Measurements from ENCODE around the gene EEF1AKMT4. TPM values are rescaled to one million over a fixed set of nuclear protein-coding genes. Genes with fewer than 3 reads are reported as not detected.
"Not testable (repeated sequence)": the region's sequence is repeated elsewhere in the genome, so short reads cannot be mapped to it uniquely, and the experiment has no call there.

EEF1AKMT4 gene
- total RNA-seq, 1 donor from 2014 or later: 3.6 TPM

DNA sequence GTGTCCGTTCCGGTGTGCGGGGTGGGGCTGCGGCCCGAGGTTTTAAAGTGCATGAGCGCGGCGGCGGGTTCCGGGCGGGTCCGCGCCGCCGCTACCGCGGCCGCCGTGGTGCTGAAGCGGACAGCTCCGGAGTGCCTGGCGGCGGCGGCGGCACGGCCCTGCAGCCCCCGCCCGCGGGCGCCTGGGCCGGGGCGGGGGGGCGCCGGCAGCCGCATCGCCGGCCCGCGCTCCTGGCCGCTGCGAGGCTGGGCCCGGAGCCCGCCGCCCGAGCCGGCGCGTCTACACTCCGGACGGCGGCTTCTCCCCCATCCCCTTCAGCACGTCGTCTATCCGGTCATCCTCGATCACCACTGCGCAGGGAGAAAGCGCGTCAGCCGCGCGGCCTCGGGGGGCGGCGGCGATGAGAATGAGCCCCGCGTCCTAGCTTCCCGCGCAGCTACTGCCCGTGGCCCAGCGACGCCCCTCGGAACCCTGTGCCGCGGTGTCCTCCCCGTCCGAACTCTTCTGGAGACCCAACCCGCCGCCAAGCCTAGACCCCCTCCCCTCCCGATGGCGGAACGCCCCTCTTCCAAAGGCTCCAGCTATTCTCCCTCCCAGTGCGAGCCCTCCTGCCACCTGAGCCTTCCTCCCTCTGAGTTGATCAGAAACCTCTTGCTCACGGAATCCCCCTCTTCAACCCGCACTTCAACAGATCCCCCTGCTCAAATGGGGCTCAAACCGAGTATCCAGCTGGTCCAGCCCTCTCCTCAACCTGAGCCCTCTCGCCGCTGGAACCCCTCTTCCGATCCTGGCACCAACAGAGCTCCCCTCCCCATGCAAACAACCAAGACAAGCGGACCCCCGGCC, 10.6 kb downstream of the EEF1AKMT4 start:
- DNase-seq (ENCODE audit: low read depth in 2 of 2): peak; percentile 42 to 56

GRCh38 chr3:184260724-184261269, 11.3 kb downstream of the EEF1AKMT4 start:
- DNase-seq (ENCODE audit: low read depth in 2 of 2): no peak

GRCh38 chr3:184261270-184261853, 11.9 kb downstream of the EEF1AKMT4 start, which contains the start of gene CAMK2N2:
Gene CAMK2N2, minus strand, starts transcription at chr3:184261553. Its CDS starts 268 bp downstream, at chr3:184261285.
- peak; percentile 38 to 52 for DNase-seq (ENCODE audit: low read depth in 2 of 2)

- DNase-seq (ENCODE audit: low read depth in 2 of 2): peak in 1 of 2 donors; percentile 36
Observed at GRCh38 chr3:184261854-184262763, 12.6 kb downstream of the EEF1AKMT4 start.

DNA sequence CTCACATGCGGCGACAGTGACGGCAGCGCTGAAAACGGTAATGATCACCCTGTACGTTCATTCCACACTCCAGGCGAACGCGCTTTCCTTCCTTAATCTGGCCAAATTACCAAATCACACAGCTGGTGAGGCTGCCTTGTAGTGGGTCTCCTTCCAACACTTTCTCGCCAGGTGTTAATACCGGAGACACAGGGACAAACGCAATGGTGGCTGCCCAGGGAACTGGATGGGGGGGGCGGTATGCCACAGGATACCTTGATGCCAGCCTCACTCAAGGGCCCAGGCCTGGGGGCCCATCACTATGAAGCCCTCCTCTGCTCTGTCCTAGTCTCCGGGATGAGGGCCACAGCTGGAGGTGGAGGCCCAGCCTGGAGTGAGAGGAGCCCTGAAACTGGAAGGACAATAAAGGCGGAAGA, 13.3 kb downstream of the EEF1AKMT4 start:
- DNase-seq (ENCODE audit: low read depth in 2 of 2): no peak

- not testable (repeated sequence) for DNase-seq (ENCODE audit: low read depth in 2 of 2)
Observed at GRCh38 chr3:184267249-184267648, 17.8 kb downstream of the EEF1AKMT4 start.

DNA sequence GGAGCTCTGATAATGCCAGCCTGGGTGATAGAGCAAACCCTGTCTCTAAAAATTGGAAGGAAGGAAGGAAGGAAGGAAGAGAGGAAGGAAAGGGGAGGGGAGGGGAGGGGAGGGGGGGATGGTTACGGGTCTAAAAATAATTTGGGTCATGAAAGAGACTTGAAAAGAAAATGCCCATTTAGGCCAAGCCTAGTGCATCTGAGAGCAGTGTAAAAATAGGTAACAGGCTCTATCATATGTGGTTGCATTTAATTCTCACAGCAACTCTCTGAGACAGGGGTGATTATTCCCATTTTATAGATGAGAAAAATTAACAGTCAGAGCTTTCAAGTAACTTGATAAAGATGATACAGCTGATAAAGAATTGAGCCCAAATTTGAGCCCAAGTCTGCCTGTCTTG, 22.8 kb downstream of the EEF1AKMT4 start:
- no peak for DNase-seq (ENCODE audit: low read depth in 2 of 2)

DNA sequence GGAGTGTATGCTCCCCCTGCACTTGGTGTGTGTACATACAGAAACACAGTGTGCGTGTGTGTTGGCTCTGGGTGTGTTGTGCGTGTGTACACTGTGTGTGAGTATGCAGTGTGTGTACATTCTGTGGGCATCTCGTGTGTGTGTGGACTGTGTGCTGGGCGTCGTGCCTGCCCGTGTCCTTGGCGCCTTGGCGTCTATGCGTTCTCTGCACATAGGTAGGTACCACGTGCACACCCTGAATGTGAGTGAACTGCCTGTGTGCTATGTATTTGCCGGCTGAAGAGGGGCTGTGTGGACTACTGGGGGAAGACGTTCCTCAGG, 25.9 kb downstream of the EEF1AKMT4 start:
- no peak for DNase-seq (ENCODE audit: low read depth in 2 of 2)

- peak in 1 of 2 donors; percentile 26 for DNase-seq (ENCODE audit: low read depth in 2 of 2)
Observed at GRCh38 chr3:184275961-184276910, 26.8 kb downstream of the EEF1AKMT4 start, which contains the start of gene ECE2. Gene ECE2, plus strand, starts transcription at chr3:184276022. Its CDS starts 132 bp downstream, at chr3:184276154.

GRCh38 chr3:184277366-184277765, 27.9 kb downstream of the EEF1AKMT4 start:
- no peak for DNase-seq (ENCODE audit: low read depth in 2 of 2)

GRCh38 chr3:184282941-184283340, 33.5 kb downstream of the EEF1AKMT4 start:
- no peak for DNase-seq (ENCODE audit: low read depth in 2 of 2)

DNA sequence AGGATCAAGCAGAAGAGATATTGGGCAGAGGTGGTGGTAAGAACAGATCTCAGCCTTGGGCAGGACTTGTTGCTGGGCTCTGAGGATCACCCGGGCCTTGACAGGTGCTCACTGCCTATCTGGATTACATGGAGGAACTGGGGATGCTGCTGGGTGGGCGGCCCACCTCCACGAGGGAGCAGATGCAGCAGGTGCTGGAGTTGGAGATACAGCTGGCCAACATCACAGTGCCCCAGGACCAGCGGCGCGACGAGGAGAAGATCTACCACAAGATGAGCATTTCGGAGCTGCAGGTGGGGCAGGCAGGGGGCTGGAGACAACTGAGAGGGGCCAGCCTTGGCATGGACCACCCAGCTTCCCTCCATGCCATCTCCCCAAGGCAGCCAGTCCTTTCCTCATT, 34.2 kb downstream of the EEF1AKMT4 start:
- no peak for DNase-seq (ENCODE audit: low read depth in 2 of 2)

DNA sequence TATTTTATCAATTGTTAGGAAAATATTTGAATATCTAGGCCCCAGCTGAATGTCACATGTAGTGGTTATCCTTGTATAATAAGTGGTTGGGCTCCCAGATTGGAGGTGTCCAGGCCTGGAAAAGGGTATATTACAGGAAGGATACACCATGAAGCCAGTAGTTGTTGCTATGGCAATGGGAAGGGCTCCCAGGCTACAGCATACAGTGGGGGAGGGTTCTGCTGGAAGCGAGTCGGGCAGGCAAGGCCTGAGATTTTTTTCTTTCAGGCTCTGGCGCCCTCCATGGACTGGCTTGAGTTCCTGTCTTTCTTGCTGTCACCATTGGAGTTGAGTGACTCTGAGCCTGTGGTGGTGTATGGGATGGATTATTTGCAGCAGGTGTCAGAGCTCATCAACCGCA, 35.2 kb downstream of the EEF1AKMT4 start:
- DNase-seq (ENCODE audit: low read depth in 2 of 2): peak; percentile 89 to 99

GRCh38 chr3:184289426-184289938, 40.0 kb downstream of the EEF1AKMT4 start:
- DNase-seq (ENCODE audit: low read depth in 2 of 2): peak; percentile 57 to 67

DNA sequence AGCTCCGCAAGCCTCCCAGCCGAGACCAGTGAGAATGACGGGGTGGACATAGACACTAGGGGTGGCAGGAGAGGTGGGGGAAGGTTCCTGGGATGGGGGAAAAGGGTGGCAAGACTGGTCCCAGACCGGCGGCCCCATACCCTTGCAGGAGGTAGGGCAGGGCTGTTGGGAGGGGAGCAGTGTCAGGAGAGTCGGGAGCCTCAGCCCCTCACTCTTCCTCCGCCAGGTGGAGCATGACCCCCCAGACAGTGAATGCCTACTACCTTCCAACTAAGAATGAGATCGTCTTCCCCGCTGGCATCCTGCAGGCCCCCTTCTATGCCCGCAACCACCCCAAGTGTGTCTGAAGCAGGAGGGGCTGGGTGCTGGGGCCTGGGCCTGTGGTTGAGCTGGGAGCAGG, 40.9 kb downstream of the EEF1AKMT4 start:
- DNase-seq (ENCODE audit: low read depth in 2 of 2): no peak

DNA sequence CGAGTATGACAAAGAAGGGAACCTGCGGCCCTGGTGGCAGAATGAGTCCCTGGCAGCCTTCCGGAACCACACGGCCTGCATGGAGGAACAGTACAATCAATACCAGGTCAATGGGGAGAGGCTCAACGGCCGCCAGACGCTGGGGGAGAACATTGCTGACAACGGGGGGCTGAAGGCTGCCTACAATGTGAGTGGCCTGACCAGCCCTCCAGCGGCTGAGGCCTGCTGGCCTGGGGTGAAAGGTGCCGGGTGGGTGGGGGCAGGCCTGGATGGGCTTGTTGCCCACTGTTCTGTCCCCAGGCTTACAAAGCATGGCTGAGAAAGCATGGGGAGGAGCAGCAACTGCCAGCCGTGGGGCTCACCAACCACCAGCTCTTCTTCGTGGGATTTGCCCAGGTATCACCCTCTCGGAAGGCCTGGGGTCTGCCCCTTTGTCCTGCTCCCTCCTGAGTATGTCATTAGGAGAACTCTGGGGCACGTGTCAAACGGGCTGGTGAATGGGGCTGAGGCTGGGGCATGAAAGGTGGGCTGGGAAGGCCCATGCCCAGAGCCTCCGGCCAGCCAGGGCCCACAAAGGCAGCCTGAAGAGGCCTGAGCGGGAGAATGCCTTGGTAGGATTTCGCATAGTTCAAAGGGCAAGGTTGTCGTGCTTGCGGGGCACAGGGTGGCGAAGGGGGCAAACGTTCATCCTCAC, 41.7 kb downstream of the EEF1AKMT4 start:
- no peak for DNase-seq (ENCODE audit: low read depth in 2 of 2)

- DNase-seq (ENCODE audit: low read depth in 2 of 2): no peak
Observed at GRCh38 chr3:184291738-184292445, 42.4 kb downstream of the EEF1AKMT4 start.

DNA sequence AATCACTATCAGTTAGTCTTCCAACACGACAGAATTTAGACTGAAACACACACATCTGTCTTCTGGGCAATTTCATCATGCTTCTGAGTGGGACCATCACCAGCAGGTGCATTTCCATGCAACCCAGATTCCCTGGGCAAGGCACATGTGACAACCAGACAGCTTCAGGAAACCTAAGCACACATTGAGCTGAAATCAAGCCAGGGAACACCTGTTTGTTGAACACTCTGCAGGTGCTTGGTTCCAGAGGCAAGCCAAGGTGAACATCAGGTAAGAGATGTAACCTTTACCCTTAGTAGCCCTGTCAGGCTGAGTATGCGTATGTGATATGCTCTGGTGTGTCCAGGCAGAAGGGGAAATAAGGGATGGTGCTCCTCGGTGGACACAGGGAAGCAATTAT, 46.3 kb downstream of the EEF1AKMT4 start:
- DNase-seq (ENCODE audit: low read depth in 2 of 2): no peak

DNA sequence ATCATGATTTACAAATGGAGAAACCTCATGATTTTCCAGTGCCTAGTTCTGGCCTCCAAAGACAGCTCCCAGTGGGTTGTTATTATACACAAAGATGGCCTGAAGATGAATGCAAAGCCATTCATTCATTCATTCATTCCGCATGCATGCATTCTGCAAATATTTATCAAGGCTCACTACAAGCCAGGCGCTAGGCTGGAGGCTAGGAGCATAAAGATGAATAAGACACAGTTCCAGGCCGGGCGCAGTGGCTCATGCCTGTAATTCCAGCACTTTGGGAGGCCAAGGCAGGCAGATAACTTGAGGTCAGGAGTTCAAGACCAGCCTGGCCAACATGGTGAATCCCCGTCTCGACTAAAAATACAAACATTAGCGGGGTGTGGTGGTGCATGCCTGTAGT, 47.1 kb downstream of the EEF1AKMT4 start:
- DNase-seq (ENCODE audit: low read depth in 2 of 2): no peak

All from lung microvascular endothelial cell (primary cell).